Endodermal cell (in vitro differentiated cells): ENCODE data around the gene NME3. TPM values are rescaled to one million over a fixed set of nuclear protein-coding genes. Genes with fewer than 3 reads are reported as not detected.
A peak's percentile ranks its signal among the peaks of the same experiment; 100 is the strongest.

Experiments used
- DNase-seq: peaks from one replicate; pipeline ENCODE4 v3.0.0-alpha.2; 2017
- H3K27ac ChIP-seq: 2 replicates; pipeline ENCODE4 v1.5.1; 2013; ENCODE audit warnings: mild to moderate bottlenecking, low read depth, low read length, moderate library complexity
- H3K27me3 ChIP-seq: 2 replicates; pipeline ENCODE4 v1.6.1; 2013; ENCODE audit warnings: mild to moderate bottlenecking, low read length, moderate library complexity; ENCODE audit not compliant: insufficient read depth, control insufficient read depth, poor library complexity, severe bottlenecking
- H3K36me3 ChIP-seq: 2 replicates; pipeline ENCODE4 v1.7.0; 2013; ENCODE audit warnings: mild to moderate bottlenecking, low read length, moderate library complexity; ENCODE audit not compliant: control insufficient read depth, insufficient read depth
- H3K4me1 ChIP-seq: one replicate; pipeline ENCODE4 v1.7.0; 2013; ENCODE audit warnings: low read length; ENCODE audit not compliant: control insufficient read depth, insufficient read depth
- H3K4me3 ChIP-seq: 2 replicates; pipeline ENCODE4 v1.5.1; 2013; ENCODE audit warnings: mild to moderate bottlenecking, low read length, moderate library complexity
- H3K9ac ChIP-seq: 2 replicates; pipeline ENCODE4 v1.6.1; 2013; ENCODE audit warnings: mild to moderate bottlenecking, low read length, moderate library complexity; ENCODE audit not compliant: poor library complexity, severe bottlenecking; ENCODE audit errors: extremely low read depth
- H3K9me3 ChIP-seq: 2 replicates; pipeline ENCODE4 v1.6.1; 2013; ENCODE audit warnings: mild to moderate bottlenecking, low read length, moderate library complexity; ENCODE audit not compliant: control insufficient read depth
- H3K27ac Mint-ChIP-seq: 2 replicates; pipeline ENCODE4 v1.8.0; 2020; ENCODE audit warnings: mixed read lengths
- H3K27me3 Mint-ChIP-seq: 2 replicates; pipeline ENCODE4 v1.8.0; 2021; ENCODE audit warnings: mild to moderate bottlenecking, mixed read lengths; ENCODE audit not compliant: insufficient read depth
- H3K36me3 Mint-ChIP-seq: 2 replicates; pipeline ENCODE4 v1.8.0; 2020; ENCODE audit warnings: low read depth, mixed read lengths
- H3K4me1 Mint-ChIP-seq: 2 replicates; pipeline ENCODE4 v1.8.0; 2020; ENCODE audit warnings: mixed read lengths
- H3K4me3 Mint-ChIP-seq: 2 replicates; pipeline ENCODE4 v1.8.0; 2020; ENCODE audit warnings: mild to moderate bottlenecking, moderate library complexity, mixed read lengths
- H3K9me3 Mint-ChIP-seq: 2 replicates; pipeline ENCODE4 v1.8.0; 2020; ENCODE audit warnings: mild to moderate bottlenecking, mixed read lengths
- CTCF ChIP-seq: fragments of 200-600 bp; sonication (generic); conservative IDR thresholded peaks from 2 replicates; pipeline ENCODE4 v1.5.0; 2021; ENCODE audit warnings: antibody characterized with exemption, mild to moderate bottlenecking
- WGBS, 2 experiments: methylation state at CpG; one replicate each; pipeline versions ENCODE4 v1.1.5 to v1.1.7; 2013; ENCODE audit warnings: missing lambda C conversion rate in 2 of 2, mixed read lengths in 1 of 2; ENCODE audit not compliant: insufficient coverage in 1 of 2, insufficient read length in 1 of 2; 5-methylcytosine and 5-hydroxymethylcytosine counted together
- total RNA-seq, 2 donors: library from RNA; stranded (reverse); fragmentation: NEBNext Ultra II Directional in 1 of 2; extraction: Animal tissue kit (Norgen Biotek cat#: 25700) in 1 of 2; gene quantifications; 2 replicates in 1 of 2; 3 replicates in 1 of 2; pipeline ENCODE4 v1.2.1, GENCODE V29; 2021

Gene NME3
- total RNA-seq, 2 donors from 2014 or later, result 70.3 to 73.6 TPM

- no peak overlapping the region for H3K9ac ChIP-seq
- H3K27ac ChIP-seq, result no peak overlapping the region
- no peak overlapping the region for H3K27ac Mint-ChIP-seq
- peaks cover 19% of the 10 kb centered on the region for H3K36me3 ChIP-seq
- no peaks in the 10 kb centered on the region for H3K4me1 ChIP-seq
- no peaks in the 10 kb centered on the region for H3K9me3 ChIP-seq
- WGBS, 2 experiments, result 94 to 97% methylated on average over 27 to 40 of the region's 40 CpGs
- H3K27me3 Mint-ChIP-seq, result no peaks in the 10 kb centered on the region
- no peaks in the 10 kb centered on the region for H3K27me3 ChIP-seq
- no peak overlapping the region for H3K4me3 ChIP-seq
- TF ChIP-seq CTCF, result no peak
- no peak overlapping the region for H3K4me3 Mint-ChIP-seq
- no peaks in the 10 kb centered on the region for H3K9me3 Mint-ChIP-seq
- DNase-seq, result peak; percentile 10
- H3K4me1 Mint-ChIP-seq, result no peaks in the 10 kb centered on the region
- H3K36me3 Mint-ChIP-seq, result peaks cover 39% of the 10 kb centered on the region
Measured at GRCh38 chr16:1816396-1817275, 45.3 kb upstream of the NME3 start.

GRCh38 chr16:1815461-1815860 lies 44.1 kb upstream of the NME3 start:
- Histone ChIP-seq H3K27me3 (no peaks in the 10 kb centered on the region), H3K4me3 (no peak overlapping the region), H3K4me1 (no peaks in the 10 kb centered on the region), H3K9ac (no peak overlapping the region), H3K9me3 (no peaks in the 10 kb centered on the region), H3K36me3 (peaks cover 19% of the 10 kb centered on the region), H3K27ac (no peak overlapping the region)
- no peak for DNase-seq
- 96 to 99% methylated on average over 8 to 11 of the region's 11 CpGs for WGBS, 2 experiments
- H3K36me3 Mint-ChIP-seq, result peaks cover 39% of the 10 kb centered on the region
- H3K27me3 Mint-ChIP-seq, result no peaks in the 10 kb centered on the region
- no peaks in the 10 kb centered on the region for H3K9me3 Mint-ChIP-seq
- no peak for TF ChIP-seq CTCF
- H3K4me3 Mint-ChIP-seq, result no peak overlapping the region
- H3K27ac Mint-ChIP-seq, result no peak overlapping the region
- no peaks in the 10 kb centered on the region for H3K4me1 Mint-ChIP-seq

- Histone ChIP-seq H3K4me1 (no peaks in the 10 kb centered on the region), H3K27ac (no peak overlapping the region), H3K36me3 (peaks cover 30% of the 10 kb centered on the region), H3K9ac (no peak overlapping the region), H3K9me3 (no peaks in the 10 kb centered on the region), H3K27me3 (no peaks in the 10 kb centered on the region), H3K4me3 (no peak overlapping the region)
- no peak overlapping the region for H3K4me3 Mint-ChIP-seq
- peaks cover under 1% of the 10 kb centered on the region for H3K9me3 Mint-ChIP-seq
- H3K36me3 Mint-ChIP-seq, result peaks cover 53% of the 10 kb centered on the region
- no peaks in the 10 kb centered on the region for H3K4me1 Mint-ChIP-seq
- H3K27ac Mint-ChIP-seq, result no peak overlapping the region
- peak; percentile 74 for TF ChIP-seq CTCF
- DNase-seq, result peak; percentile 85
- no peaks in the 10 kb centered on the region for H3K27me3 Mint-ChIP-seq
- 53 to 58% methylated on average over 12 to 17 of the region's 17 CpGs for WGBS, 2 experiments
Measured at GRCh38 chr16:1812732-1813163, 41.4 kb upstream of the NME3 start.
